HG02763 (cell line): ENCODE measurements around the gene ANKS6.
A peak's percentile ranks its signal among the peaks of the same experiment; 100 is the strongest.

ENCODE experiments used
- ATAC-seq: cut with Tn5 transposase; IDR thresholded peaks from one replicate; pipeline ENCODE4 v1.9.1; 2021; ENCODE audit warnings: mild to moderate bottlenecking, moderate library complexity; ENCODE audit not compliant: unreplicated experiment

ANKS6 gene

GRCh38 chr9:98791608-98792490 lies 4.5 kb downstream of the ANKS6 start:
- no peak for ATAC-seq

GRCh38 chr9:98790842-98791607 lies 5.3 kb downstream of the ANKS6 start:
- peak; percentile 65 for ATAC-seq

GRCh38 chr9:98790134-98790841 lies 6.1 kb downstream of the ANKS6 start:
- ATAC-seq, result no peak

- no peak for ATAC-seq
These were observed 6.7 kb downstream of the ANKS6 start for GRCh38 chr9:98789483-98790133.

- ATAC-seq, result no peak
These were observed 8.5 kb downstream of the ANKS6 start for GRCh38 chr9:98787766-98788335.

- no peak for ATAC-seq
These were observed 9.4 kb downstream of the ANKS6 start for GRCh38 chr9:98786750-98787510.

GRCh38 chr9:98784831-98785806 lies 11.2 kb downstream of the ANKS6 start:
- no peak for ATAC-seq

- ATAC-seq, result no peak
These were observed 12.7 kb downstream of the ANKS6 start for GRCh38 chr9:98783518-98784226.

GRCh38 chr9:98781588-98782383 lies 14.6 kb downstream of the ANKS6 start:
- ATAC-seq, result no peak

- no peak for ATAC-seq
These were observed 16.2 kb downstream of the ANKS6 start for GRCh38 chr9:98780059-98780749.

- ATAC-seq, result no peak
These were observed 17.4 kb downstream of the ANKS6 start for GRCh38 chr9:98778711-98779530.

- no peak for ATAC-seq
These were observed 18.1 kb downstream of the ANKS6 start for GRCh38 chr9:98778251-98778650.

GRCh38 chr9:98777618-98778017 lies 18.7 kb downstream of the ANKS6 start:
- no peak for ATAC-seq

- ATAC-seq, result no peak
These were observed 20.4 kb downstream of the ANKS6 start for GRCh38 chr9:98775831-98776441.

GRCh38 chr9:98774746-98775145 lies 21.6 kb downstream of the ANKS6 start:
- no peak for ATAC-seq
